Measurements from ENCODE around the gene PHF10.
A peak's percentile ranks its signal among the peaks of the same experiment; 100 is the strongest.
"Not testable (repeated sequence)": the region's sequence is repeated elsewhere in the genome, so short reads cannot be mapped to it uniquely, and the experiment has no call there.

Gene PHF10

GRCh38 chr6:169724494-169725124, at the start of gene PHF10:
Gene PHF10 (minus strand): TSS chr6:169724500. CDS start chr6:169723931, 569 bp downstream.
- DNase-seq (ENCODE audit: low spot score) = peak; percentile 72

DNA sequence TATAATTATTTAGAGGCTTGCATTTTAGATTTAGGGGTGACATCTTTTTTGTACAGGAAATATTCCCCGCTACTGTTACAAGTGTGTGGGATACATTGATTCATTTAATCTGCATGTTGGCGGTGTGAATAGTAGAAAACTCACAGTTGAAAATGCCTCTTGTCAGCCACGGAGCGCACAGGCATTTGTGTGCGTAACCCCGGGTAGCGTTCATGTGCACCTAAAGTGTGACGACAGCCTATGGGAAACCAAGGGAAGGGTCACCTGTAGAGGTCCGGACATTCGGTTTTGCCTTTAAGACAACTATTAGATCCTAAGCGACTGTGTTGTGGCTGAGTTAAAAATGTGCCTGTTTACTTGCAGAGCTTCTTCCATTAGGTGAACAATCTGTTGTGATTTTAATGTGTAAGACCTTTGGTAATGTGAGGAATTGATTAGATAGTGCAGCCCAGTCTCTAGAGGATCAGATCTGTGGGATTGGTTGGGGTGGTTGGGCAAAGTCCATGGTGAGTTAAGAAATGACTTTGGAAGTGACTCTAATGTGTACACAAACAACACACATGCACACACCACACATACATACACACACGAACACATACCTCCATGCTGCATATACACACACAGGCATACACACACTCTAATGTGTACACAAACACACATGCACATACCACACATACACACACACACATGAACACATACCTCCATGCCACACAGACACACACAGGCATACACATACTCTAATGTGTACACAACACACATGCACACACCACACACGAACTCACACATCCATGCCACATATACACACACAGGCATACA, 42.8 kb upstream of the PHF10 start:
- DNase-seq (ENCODE audit: low spot score) = no peak

GRCh38 chr6:169766232-169766631, 41.9 kb upstream of the PHF10 start:
- peak; percentile 58 for DNase-seq (ENCODE audit: low spot score)

GRCh38 chr6:169765789-169766188, 41.5 kb upstream of the PHF10 start:
- DNase-seq (ENCODE audit: low spot score) = not testable (repeated sequence)

- DNase-seq (ENCODE audit: low spot score) = no peak
Observed at GRCh38 chr6:169763881-169764280, 39.6 kb upstream of the PHF10 start.

- no peak for DNase-seq (ENCODE audit: low spot score)
Observed at GRCh38 chr6:169763308-169763707, 39.0 kb upstream of the PHF10 start.

- no peak for DNase-seq (ENCODE audit: low spot score)
Observed at GRCh38 chr6:169755162-169755561, 30.9 kb upstream of the PHF10 start.

DNA sequence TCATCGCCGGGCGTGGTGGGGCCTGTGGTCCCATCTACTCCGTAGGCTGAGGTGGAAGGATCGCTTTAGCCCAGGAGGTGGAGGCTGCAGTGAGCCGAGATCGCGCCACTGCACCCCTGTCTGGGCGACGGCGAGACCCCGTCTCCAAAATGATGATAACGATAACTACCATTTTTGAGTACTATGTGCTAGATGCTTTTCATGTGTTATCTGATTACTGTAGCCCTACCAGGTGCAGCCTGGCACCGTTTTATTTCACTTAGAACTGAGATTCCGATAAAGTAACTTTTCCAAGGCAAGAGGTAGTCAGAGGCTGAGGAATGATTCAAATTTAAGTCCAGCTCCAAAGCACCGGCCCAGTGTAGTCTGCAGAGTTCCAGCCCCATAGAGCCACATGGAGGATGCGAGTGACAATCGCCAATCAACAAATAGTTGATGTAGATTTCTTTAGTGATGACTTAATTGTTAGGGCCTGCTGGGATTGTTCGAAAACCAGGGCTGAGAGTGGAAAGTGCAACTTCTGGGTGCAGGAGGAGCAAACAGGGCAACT, 27.8 kb upstream of the PHF10 start:
- peak; percentile 12 for DNase-seq (ENCODE audit: low spot score)

DNA sequence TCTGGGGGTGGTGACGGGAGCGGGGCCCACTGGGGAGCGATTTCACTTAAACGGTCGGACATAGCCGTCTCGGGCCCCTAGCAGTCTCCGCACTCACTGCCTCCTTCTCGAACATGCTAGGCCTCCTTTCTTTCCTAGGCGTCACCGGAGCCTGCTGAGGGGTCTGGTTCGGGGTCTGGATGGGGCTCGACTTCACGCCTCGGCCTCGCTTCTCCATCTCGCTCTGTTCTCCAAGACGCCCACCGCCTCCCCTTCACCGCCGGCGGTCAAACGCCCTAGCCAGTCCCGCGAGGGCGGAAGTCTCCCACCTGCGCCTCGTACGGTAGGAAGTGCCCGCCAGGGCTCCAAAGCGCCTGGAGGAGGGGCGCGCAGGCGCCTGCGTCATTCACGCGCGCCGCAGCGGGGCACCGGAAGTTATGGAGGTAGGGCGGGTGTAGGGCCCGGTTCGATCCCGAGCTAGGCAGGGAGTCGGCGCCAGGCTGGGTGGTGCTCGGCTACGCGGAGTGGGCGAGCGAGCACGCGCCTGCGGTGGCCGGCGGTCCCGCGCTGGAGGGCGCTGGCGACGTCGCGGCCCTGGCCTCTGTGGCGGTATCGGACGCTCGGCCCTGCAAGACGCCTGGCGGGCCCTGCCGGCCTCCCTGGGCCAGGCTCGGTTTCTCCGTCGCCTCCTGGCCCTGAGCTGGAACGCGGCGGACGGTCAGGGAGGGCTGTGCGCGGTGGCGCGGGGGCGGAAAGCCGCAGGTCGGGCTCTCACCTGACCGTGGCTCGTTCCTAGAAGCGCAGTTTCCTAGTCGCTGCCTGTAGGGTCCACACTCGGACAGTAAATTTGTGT, 27.2 kb upstream of the PHF10 start, which contains the start of the genes DYNLT2 and ERMARD:
Gene DYNLT2, minus strand, starts transcription at position 331 of the 832 bp plus-strand sequence. Its CDS starts 114 bp downstream, at position 217.
Gene ERMARD, plus strand, starts transcription at position 381 of the 832 bp plus-strand sequence. Its CDS starts 36 bp downstream, at position 417.
- peak; percentile 96 for DNase-seq (ENCODE audit: low spot score)

- no peak for DNase-seq (ENCODE audit: low spot score)
Observed at GRCh38 chr6:169746556-169746955, 22.3 kb upstream of the PHF10 start.

GRCh38 chr6:169745405-169745804, 21.1 kb upstream of the PHF10 start:
- no peak for DNase-seq (ENCODE audit: low spot score)

GRCh38 chr6:169741344-169741743, 17.0 kb upstream of the PHF10 start:
- DNase-seq (ENCODE audit: low spot score) = no peak

GRCh38 chr6:169738976-169739529, 14.8 kb upstream of the PHF10 start:
- DNase-seq (ENCODE audit: low spot score) = no peak

GRCh38 chr6:169738204-169738975, 14.1 kb upstream of the PHF10 start:
- no peak for DNase-seq (ENCODE audit: low spot score)

DNA sequence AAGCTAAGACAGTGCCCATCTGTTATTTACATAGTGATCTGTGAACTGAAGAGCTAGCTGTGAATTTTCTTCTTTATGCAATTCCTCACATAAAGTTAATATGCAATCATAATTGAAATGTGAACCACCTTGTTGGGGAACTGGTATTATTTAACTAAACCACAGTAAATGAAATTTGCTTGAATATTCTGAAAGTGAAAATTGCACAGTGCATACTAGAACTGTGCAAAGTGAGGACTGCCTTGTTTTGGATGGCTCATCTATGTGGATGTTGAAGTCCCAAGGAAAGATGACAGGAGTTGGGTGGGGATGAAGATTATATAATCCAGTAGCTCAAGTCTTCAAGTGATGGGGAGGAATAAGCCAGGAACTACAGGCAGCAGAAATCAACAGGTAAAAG, 5.7 kb upstream of the PHF10 start:
- DNase-seq (ENCODE audit: low spot score) = no peak

- no peak for DNase-seq (ENCODE audit: low spot score)
Observed at GRCh38 chr6:169726963-169727362, 2.7 kb upstream of the PHF10 start.

GRCh38 chr6:169726049-169726400, 1.7 kb upstream of the PHF10 start:
- DNase-seq (ENCODE audit: low spot score) = no peak

- DNase-seq (ENCODE audit: low spot score) = peak; percentile 77
Observed at GRCh38 chr6:169725125-169726048, 1.1 kb upstream of the PHF10 start.

DNA sequence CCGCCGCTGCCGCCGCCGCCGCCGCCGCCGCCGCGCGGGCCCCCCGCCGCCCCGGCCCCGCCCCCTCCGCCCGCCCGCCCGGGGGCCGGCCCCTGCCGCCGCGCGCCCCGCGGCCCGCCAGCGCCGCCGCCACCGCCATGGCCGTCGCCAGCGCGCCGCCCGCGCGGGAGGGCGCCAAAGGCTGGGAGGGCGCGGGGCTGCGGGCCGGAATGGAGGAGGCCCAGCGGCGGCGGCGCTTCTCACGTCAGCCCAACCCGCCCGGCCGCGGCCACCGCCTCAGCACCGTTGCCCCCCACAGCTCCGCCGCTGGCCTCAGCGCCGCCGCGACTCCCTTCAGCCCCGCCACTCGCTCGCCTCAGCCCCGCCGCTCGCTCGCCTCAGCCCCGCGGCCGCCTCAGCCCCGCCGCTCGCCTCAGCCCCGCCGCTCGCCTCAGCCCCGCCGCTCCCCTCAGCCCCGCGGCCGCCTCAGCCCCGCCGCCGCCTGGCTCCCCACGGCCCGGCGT, 258 bp downstream of the PHF10 start:
- peak; percentile 77 for DNase-seq (ENCODE audit: low spot score)
